SK-N-SH (cell line): ENCODE results near the gene GORASP1. TPM values are rescaled to one million over a fixed set of nuclear protein-coding genes. Genes with fewer than 3 reads are reported as not detected.
A peak's percentile ranks its signal among the peaks of the same experiment; 100 is the strongest.

Experiments used
- CTCF ChIA-PET: fragments of 300-600, 350-600 bp; formaldehyde crosslinking; extraction: SDS; loops from one replicate; lab custom pipeline; 2021; lab: Yijun Ruan, JAX
- POLR2A ChIA-PET: fragments of 350-600 bp; sonication (Branson Sonifier 250); formaldehyde crosslinking; extraction: SDS; loops from one replicate; lab custom pipeline; 2020; ENCODE audit warnings: antibody characterized with exemption, inconsistent platforms; lab: Yijun Ruan, JAX
- DNase-seq: peaks from one replicate; pipeline ENCODE4 v3.0.0; 2012
- H2AFZ ChIP-seq: fragments of 200-600 bp; sonication (generic); 2 replicates; pipeline ENCODE4 v1.8.1; 2016; ENCODE audit warnings: antibody characterized with exemption, mild to moderate bottlenecking, low read depth
- H3F3A ChIP-seq: fragments of 200-600 bp; sonication (generic); replicated peaks from 2 replicates; pipeline ENCODE3; 2016; ENCODE audit warnings: antibody characterized with exemption, mild to moderate bottlenecking; ENCODE audit not compliant: insufficient read depth
- H3K27ac ChIP-seq, 2 experiments: fragments of 200-500 bp in 1 of 2; fragments of 200-600 bp in 1 of 2; sonication (Bioruptor generic) in 1 of 2; sonication (generic), shearing (Covaris generic) in 1 of 2; 2 replicates each; pipeline versions ENCODE4 v1.5.1 to v1.6.1; 2014 to 2016; ENCODE audit warnings: low read depth in 2 of 2, inconsistent platforms in 1 of 2, low read length in 1 of 2, mild to moderate bottlenecking in 1 of 2, mixed read lengths in 1 of 2
- H3K27me3 ChIP-seq: fragments of 200-600 bp; sonication (generic), shearing (Covaris generic); 2 replicates; pipeline ENCODE4 v1.6.1; 2016; ENCODE audit warnings: mixed run types; ENCODE audit not compliant: insufficient read depth
- H3K36me3 ChIP-seq, 2 experiments: fragments of 200-500 bp in 1 of 2; fragments of 200-600 bp in 1 of 2; sonication (Bioruptor generic) in 1 of 2; sonication (generic) in 1 of 2; replicated peaks in 1 of 2; 2 replicates each; pipeline versions ENCODE3 to v1.5.1; 2014 to 2016; ENCODE audit warnings: low read length in 1 of 2, mild to moderate bottlenecking in 1 of 2; ENCODE audit not compliant: insufficient read depth in 2 of 2, control insufficient read depth in 1 of 2
- H3K4me1 ChIP-seq, 2 experiments: fragments of 200-500 bp in 1 of 2; fragments of 200-600 bp in 1 of 2; sonication (Bioruptor generic) in 1 of 2; sonication (generic), shearing (Covaris generic) in 1 of 2; 2 replicates each; pipeline versions ENCODE4 v1.5.1 to v1.6.1; 2014 to 2016; ENCODE audit warnings: low read depth in 1 of 2, low read length in 1 of 2, mixed run types in 1 of 2; ENCODE audit not compliant: insufficient read depth in 2 of 2, control insufficient read depth in 1 of 2
- H3K4me2 ChIP-seq: fragments of 200-600 bp; sonication (generic), shearing (Covaris generic); 2 replicates; pipeline ENCODE4 v1.6.1; 2017; ENCODE audit warnings: mixed run types
- H3K4me3 ChIP-seq, 2 experiments: fragments of 200-500 bp in 1 of 2; fragments of 200-600 bp in 1 of 2; sonication (Bioruptor generic) in 1 of 2; sonication (generic), shearing (Covaris generic) in 1 of 2; 2 replicates each; pipeline versions ENCODE4 v1.5.1 to v1.8.1; 2014 to 2016; ENCODE audit warnings: low read depth in 2 of 2, inconsistent platforms in 1 of 2, low read length in 1 of 2, mild to moderate bottlenecking in 1 of 2, mixed read lengths in 1 of 2, moderate library complexity in 1 of 2
- H3K79me2 ChIP-seq: fragments of 200-600 bp; sonication (generic); 2 replicates; pipeline ENCODE4 v1.8.1; 2017; ENCODE audit warnings: mild to moderate bottlenecking; ENCODE audit not compliant: insufficient read depth
- H3K9ac ChIP-seq: fragments of 200-600 bp; sonication (generic); 2 replicates; pipeline ENCODE4 v1.6.1; 2017; ENCODE audit warnings: mixed run types
- H3K9me2 ChIP-seq: fragments of 200-600 bp; sonication (generic); 2 replicates; pipeline ENCODE4 v1.6.1; 2017; ENCODE audit warnings: mixed run types
- H3K9me3 ChIP-seq: fragments of 200-600 bp; sonication (generic); 2 replicates; pipeline ENCODE4 v1.6.1; 2017; ENCODE audit warnings: mixed run types, mild to moderate bottlenecking, moderate library complexity
- H4K20me1 ChIP-seq: fragments of 200-600 bp; sonication (generic); 2 replicates; pipeline ENCODE4 v1.6.1; 2017; ENCODE audit warnings: mild to moderate bottlenecking, mixed run types; ENCODE audit not compliant: insufficient read depth
- CHD2 ChIP-seq: fragments of 150-350 bp; IDR thresholded peaks from 2 replicates; pipeline ENCODE4 v1.6.1; 2018; ENCODE audit warnings: low read length; ENCODE audit not compliant: partially characterized antibody
- EP300 ChIP-seq, 2 experiments: IDR thresholded peaks; 2 replicates each; pipeline versions ENCODE4 v1.4.0 to v1.6.1; 2012; ENCODE audit warnings: borderline replicate concordance in 1 of 2, low read depth in 1 of 2, low read length in 1 of 2
- FOXJ3 ChIP-seq: sonication (generic); formaldehyde crosslinking; IDR thresholded peaks from 2 replicates; pipeline ENCODE4 v1.5.1; 2020; ENCODE audit warnings: mild to moderate bottlenecking, missing genetic modification reagents
- FOXM1 ChIP-seq: IDR thresholded peaks from 2 replicates; pipeline ENCODE4 v1.4.0; 2012; ENCODE audit warnings: low read depth, mild to moderate bottlenecking
- GATA2 ChIP-seq: sonication (generic); formaldehyde crosslinking; IDR thresholded peaks from 2 replicates; pipeline ENCODE4 v1.5.0; 2020; ENCODE audit warnings: mild to moderate bottlenecking, missing genetic modification reagents
- JUND ChIP-seq: IDR thresholded peaks from 2 replicates; pipeline ENCODE4 v1.4.0; 2012
- NFIC ChIP-seq: IDR thresholded peaks from 2 replicates; pipeline ENCODE4 v1.4.0; 2012; ENCODE audit warnings: borderline replicate concordance
- NRF1 ChIP-seq: IDR thresholded peaks from 2 replicates; pipeline ENCODE4 v1.6.1; 2012; ENCODE audit warnings: low read depth, mild to moderate bottlenecking, low read length
- POLR2AphosphoS5 ChIP-seq: IDR thresholded peaks from 2 replicates; pipeline ENCODE4 v1.6.1; 2012; ENCODE audit warnings: low read depth, low read length
- RAD21 ChIP-seq: IDR thresholded peaks from 2 replicates; pipeline ENCODE4 v1.6.1; 2012; ENCODE audit warnings: mild to moderate bottlenecking, low read length
- RCOR1 ChIP-seq: fragments of 150-350 bp; IDR thresholded peaks from 2 replicates; pipeline ENCODE4 v1.6.1; 2017; ENCODE audit warnings: antibody characterized with exemption, low read length
- RFX5 ChIP-seq: IDR thresholded peaks from 2 replicates; pipeline ENCODE4 v1.6.1; 2012; ENCODE audit warnings: mild to moderate bottlenecking, improper control_type of control experiment, low read length
- SIN3A ChIP-seq: IDR thresholded peaks from 2 replicates; pipeline ENCODE4 v1.6.1; 2012; ENCODE audit warnings: low read depth, mild to moderate bottlenecking, low read length, moderate library complexity, borderline replicate concordance
- SMC3 ChIP-seq: IDR thresholded peaks from 2 replicates; pipeline ENCODE4 v1.6.1; 2012; ENCODE audit warnings: low read depth, low read length, improper control_type of control experiment
- TCF12 ChIP-seq: IDR thresholded peaks from 2 replicates; pipeline ENCODE4 v1.4.0; 2012
- TEAD4 ChIP-seq: IDR thresholded peaks from 2 replicates; pipeline ENCODE4 v1.4.0; 2012; ENCODE audit warnings: mild to moderate bottlenecking, borderline replicate concordance; ENCODE audit not compliant: insufficient read depth
- WGBS: methylation state at CpG from one replicate; pipeline ENCODE4 v1.1.6; 2017; ENCODE audit warnings: low lambda C conversion rate; 5-methylcytosine and 5-hydroxymethylcytosine counted together
- polyA plus RNA-seq, 3 experiments: library from polyadenylated mRNA; depleted of rRNA; stranded (reverse); fragments of >200 nt; gene quantifications; 2 replicates each; pipeline ENCODE4 v1.2.3, GENCODE V29; 2012
- TF ChIP-seq, protein P1 (sequence below): IDR thresholded peaks from 2 replicates; pipeline ENCODE4; 2012
- TF ChIP-seq, protein P2 (sequence below): IDR thresholded peaks from 2 replicates; pipeline ENCODE4 v1.4.0; 2012; ENCODE audit warnings: low read depth, borderline replicate concordance
- TF ChIP-seq, protein P3 (sequence below): IDR thresholded peaks from 2 replicates; pipeline ENCODE4 v1.4.0; 2012; ENCODE audit warnings: low read depth
- TF ChIP-seq, protein P4 (sequence below): IDR thresholded peaks from 2 replicates; pipeline ENCODE4 v1.4.0; 2012; ENCODE audit warnings: low read depth, borderline replicate concordance
- TF ChIP-seq, protein P5 (sequence below): fragments of 150-350 bp; IDR thresholded peaks from 2 replicates; pipeline ENCODE4 v1.6.1; 2017; ENCODE audit warnings: antibody characterized with exemption, low read length, low read depth, borderline replicate concordance

GORASP1 gene
- polyA plus RNA-seq, 1 of the 3 experiments (the other 2 are of a cell fraction): 44.3 TPM

DNA sequence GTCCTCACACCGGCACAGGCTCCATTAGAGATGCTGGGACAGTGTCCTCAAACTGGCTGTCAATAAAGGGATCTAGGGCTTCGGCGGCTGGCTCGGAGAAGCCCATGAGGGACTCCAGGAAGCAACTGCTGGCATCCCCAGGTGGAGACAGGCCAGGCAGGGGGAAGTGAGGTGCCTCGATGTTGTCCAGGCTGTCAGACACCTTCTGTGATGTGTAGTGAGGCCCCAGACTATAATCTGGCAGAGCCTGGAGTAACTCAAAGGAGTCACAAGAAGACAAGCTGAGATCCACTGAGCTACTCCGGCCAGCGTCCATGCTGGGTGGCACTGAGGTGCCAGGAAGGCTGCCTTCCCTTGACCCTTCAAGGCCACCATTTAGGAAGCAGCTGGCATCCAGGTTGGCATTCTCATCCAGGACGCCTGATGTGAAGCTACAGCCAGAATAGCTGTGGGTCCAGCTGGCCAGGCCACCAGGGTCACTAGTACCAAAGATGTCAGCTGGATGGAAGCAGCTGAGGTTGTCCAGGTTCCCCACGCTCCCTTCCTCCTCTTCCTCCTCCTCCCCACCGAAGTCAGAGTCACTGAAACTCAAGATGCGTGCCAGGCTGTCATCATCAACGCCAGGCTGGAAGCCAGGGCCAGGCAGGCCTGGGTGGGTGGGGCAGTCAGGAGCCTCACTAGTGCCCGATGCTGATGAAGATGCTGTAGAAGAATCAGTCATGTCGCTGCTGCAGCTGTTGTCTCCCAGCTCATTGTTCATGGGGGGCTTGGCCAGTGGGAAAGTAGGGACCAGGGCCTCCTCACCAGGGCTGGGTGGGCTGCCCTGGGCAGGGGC lies 35.8 kb upstream of the GORASP1 start:
- Histone ChIP-seq H2AFZ (no peak overlapping the region), H3K4me1 (peaks cover 26 to 77% of the 10 kb centered on the region in 2 experiments), H3K27ac (no peak overlapping the region), H3K9ac (no peak overlapping the region), H3K9me2 (no peaks in the 10 kb centered on the region), H3K27me3 (no peaks in the 10 kb centered on the region), H3K4me2 (no peak overlapping the region), H3K9me3 (no peaks in the 10 kb centered on the region), H3K4me3 (no peak overlapping the region), H3K79me2 (peaks cover 72% of the 10 kb centered on the region), H3K36me3 (peaks cover 40 to 48% of the 10 kb centered on the region in 2 experiments), H3F3A (peaks cover 25% of the 10 kb centered on the region), H4K20me1 (peaks cover 27% of the 10 kb centered on the region)
- TF ChIP-seq SMC3 (no peak), NFIC (no peak)
- CTCF ChIA-PET: interaction anchor here (1.4 to 3.2 kb wide), 3 partner anchors 17 to 149 kb away, joined by 5 to 18 read pairs (median 7); no protein-coding TSS in a partner anchor
- POLR2A ChIA-PET: no interaction called here
- DNase-seq: no peak
- WGBS: 83% methylated on average over 14 of the region's 14 CpGs

DNA sequence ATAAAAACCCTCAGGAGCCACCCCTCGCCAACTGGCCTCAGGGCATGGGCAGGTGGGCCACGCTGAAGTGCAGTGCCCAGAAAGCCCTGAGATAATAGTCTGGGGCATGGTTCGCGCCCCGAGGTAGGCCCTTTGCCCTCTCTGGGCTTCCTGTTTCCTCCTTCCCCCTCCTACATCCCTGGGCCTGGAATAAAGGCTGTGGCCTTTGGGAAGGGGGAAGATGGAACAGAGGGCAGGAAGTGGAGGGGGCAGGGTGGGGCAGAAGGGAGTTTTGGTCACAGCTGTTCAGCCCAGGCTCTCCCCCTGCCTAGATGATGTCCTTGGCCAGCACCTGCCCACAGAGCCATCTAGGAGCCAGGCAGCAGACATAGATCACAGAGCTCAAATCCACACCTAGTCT lies 34.6 kb upstream of the GORASP1 start:
- H2AFZ ChIP-seq: no peak overlapping the region
- 85% methylated on average over 4 of the region's 5 CpGs for WGBS
- no peak overlapping the region; a peak in 1 of 4 replicates for H3K27ac ChIP-seq
- CTCF ChIA-PET: interaction anchor here (0.9 to 2.2 kb wide), 4 partner anchors 9 to 150 kb away, joined by 4 to 8 read pairs (median 5); no protein-coding TSS in a partner anchor
- no peaks in the 10 kb centered on the region for H3K27me3 ChIP-seq
- H3K79me2 ChIP-seq: peaks cover 61% of the 10 kb centered on the region
- H3F3A ChIP-seq: peaks cover 14% of the 10 kb centered on the region
- no peaks in the 10 kb centered on the region for H3K9me2 ChIP-seq
- TF ChIP-seq, protein P1, sequence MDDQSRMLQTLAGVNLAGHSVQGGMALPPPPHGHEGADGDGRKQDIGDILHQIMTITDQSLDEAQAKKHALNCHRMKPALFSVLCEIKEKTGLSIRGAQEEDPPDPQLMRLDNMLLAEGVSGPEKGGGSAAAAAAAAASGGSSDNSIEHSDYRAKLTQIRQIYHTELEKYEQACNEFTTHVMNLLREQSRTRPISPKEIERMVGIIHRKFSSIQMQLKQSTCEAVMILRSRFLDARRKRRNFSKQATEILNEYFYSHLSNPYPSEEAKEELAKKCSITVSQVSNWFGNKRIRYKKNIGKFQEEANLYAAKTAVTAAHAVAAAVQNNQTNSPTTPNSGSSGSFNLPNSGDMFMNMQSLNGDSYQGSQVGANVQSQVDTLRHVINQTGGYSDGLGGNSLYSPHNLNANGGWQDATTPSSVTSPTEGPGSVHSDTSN: no peak
- TF ChIP-seq POLR2AphosphoS5 (no peak), NRF1 (no peak), TEAD4 (no peak), TCF12 (no peak), RCOR1 (no peak), GATA2 (no peak), RAD21 (no peak), RFX5 (no peak), CHD2 (no peak), EP300 (IDR thresholded peaks at IDR 0.05; ENCODE audit: borderline replicate concordance in 1 of 2, low read depth in 1 of 2, low read length in 1 of 2) (no peak), SIN3A (no peak), FOXM1 (no peak), JUND (no peak), FOXJ3 (CRISPR knock-in tag) (no peak)
- TF ChIP-seq, protein P2, sequence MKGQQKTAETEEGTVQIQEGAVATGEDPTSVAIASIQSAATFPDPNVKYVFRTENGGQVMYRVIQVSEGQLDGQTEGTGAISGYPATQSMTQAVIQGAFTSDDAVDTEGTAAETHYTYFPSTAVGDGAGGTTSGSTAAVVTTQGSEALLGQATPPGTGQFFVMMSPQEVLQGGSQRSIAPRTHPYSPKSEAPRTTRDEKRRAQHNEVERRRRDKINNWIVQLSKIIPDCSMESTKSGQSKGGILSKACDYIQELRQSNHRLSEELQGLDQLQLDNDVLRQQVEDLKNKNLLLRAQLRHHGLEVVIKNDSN: no peak
- TF ChIP-seq, protein P3, sequence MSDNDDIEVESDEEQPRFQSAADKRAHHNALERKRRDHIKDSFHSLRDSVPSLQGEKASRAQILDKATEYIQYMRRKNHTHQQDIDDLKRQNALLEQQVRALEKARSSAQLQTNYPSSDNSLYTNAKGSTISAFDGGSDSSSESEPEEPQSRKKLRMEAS: no peak
- TF ChIP-seq, protein P4, sequence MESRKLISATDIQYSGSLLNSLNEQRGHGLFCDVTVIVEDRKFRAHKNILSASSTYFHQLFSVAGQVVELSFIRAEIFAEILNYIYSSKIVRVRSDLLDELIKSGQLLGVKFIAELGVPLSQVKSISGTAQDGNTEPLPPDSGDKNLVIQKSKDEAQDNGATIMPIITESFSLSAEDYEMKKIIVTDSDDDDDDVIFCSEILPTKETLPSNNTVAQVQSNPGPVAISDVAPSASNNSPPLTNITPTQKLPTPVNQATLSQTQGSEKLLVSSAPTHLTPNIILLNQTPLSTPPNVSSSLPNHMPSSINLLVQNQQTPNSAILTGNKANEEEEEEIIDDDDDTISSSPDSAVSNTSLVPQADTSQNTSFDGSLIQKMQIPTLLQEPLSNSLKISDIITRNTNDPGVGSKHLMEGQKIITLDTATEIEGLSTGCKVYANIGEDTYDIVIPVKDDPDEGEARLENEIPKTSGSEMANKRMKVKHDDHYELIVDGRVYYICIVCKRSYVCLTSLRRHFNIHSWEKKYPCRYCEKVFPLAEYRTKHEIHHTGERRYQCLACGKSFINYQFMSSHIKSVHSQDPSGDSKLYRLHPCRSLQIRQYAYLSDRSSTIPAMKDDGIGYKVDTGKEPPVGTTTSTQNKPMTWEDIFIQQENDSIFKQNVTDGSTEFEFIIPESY: no peak
- TF ChIP-seq, protein P5, sequence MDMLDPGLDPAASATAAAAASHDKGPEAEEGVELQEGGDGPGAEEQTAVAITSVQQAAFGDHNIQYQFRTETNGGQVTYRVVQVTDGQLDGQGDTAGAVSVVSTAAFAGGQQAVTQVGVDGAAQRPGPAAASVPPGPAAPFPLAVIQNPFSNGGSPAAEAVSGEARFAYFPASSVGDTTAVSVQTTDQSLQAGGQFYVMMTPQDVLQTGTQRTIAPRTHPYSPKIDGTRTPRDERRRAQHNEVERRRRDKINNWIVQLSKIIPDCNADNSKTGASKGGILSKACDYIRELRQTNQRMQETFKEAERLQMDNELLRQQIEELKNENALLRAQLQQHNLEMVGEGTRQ: no peak
- no peak for DNase-seq
- POLR2A ChIA-PET: no interaction called here
- H3K9me3 ChIP-seq: no peaks in the 10 kb centered on the region
- H4K20me1 ChIP-seq: peaks cover 27% of the 10 kb centered on the region
- H3K4me2 ChIP-seq: 0 out of 2 replicates have a peak overlapping the region, but pooled peaks have one; percentile 2
- peaks cover 40 to 48% of the 10 kb centered on the region in 2 experiments for H3K36me3 ChIP-seq
- H3K4me3 ChIP-seq: no peak overlapping the region
- peaks cover 16 to 65% of the 10 kb centered on the region in 2 experiments for H3K4me1 ChIP-seq
- H3K9ac ChIP-seq: no peak overlapping the region
